Activated naive CD8-positive, alpha-beta T cell treated with anti-CD3 and anti-CD28 coated beads, Interleukin-2, amount 50 U/mL, for 24 hours (primary cell): ENCODE measurements around the gene TMEM44.
"Not testable (repeated sequence)": the region's sequence is repeated elsewhere in the genome, so short reads cannot be mapped to it uniquely, and the experiment has no call there.

Experiments used
- ATAC-seq: fragments of 150-1000 bp; cut with Tn5 transposase; one replicate; pipeline ENCODE4 v1.10.0; 2021
- DNase-seq: peaks from one replicate; pipeline ENCODE4 v3.0.0; 2021
- H3K27ac Mint-ChIP-seq: one replicate; pipeline ENCODE4 v1.8.0; 2021; ENCODE audit warnings: mild to moderate bottlenecking, mixed read lengths
- H3K27me3 Mint-ChIP-seq: one replicate; pipeline ENCODE4 v1.8.0; 2021; ENCODE audit warnings: mixed read lengths
- H3K36me3 Mint-ChIP-seq: one replicate; pipeline ENCODE4 v1.8.0; 2021; ENCODE audit warnings: low read depth, mixed read lengths
- H3K4me1 Mint-ChIP-seq: one replicate; pipeline ENCODE4 v1.8.0; 2021; ENCODE audit warnings: mixed read lengths
- H3K4me3 Mint-ChIP-seq: one replicate; pipeline ENCODE4 v1.8.0; 2021; ENCODE audit warnings: mild to moderate bottlenecking, moderate library complexity, mixed read lengths
- H3K9me3 Mint-ChIP-seq: one replicate; pipeline ENCODE4 v1.8.0; 2021; ENCODE audit warnings: mixed read lengths

TMEM44 gene

GRCh38 chr3:194609601-194610000, 23.6 kb downstream of the TMEM44 start:
- Mint-ChIP-seq H3K4me1 (no peaks in the 10 kb centered on the region), H3K27me3 (no peaks in the 10 kb centered on the region), H3K4me3 (no peak overlapping the region), H3K27ac (no peak overlapping the region), H3K9me3 (no peaks in the 10 kb centered on the region), H3K36me3 (no peaks in the 10 kb centered on the region)
- DNase-seq (no peak), ATAC-seq (no peak)

- no peaks in the 10 kb centered on the region for H3K27me3 Mint-ChIP-seq
These were observed 24.2 kb downstream of the TMEM44 start for GRCh38 chr3:194608981-194609380.

GRCh38 chr3:194607592-194608389, 25.4 kb downstream of the TMEM44 start:
- Mint-ChIP-seq H3K9me3 (no peaks in the 10 kb centered on the region), H3K4me1 (no peaks in the 10 kb centered on the region), H3K27me3 (no peaks in the 10 kb centered on the region), H3K36me3 (no peaks in the 10 kb centered on the region), H3K4me3 (no peak overlapping the region), H3K27ac (no peak overlapping the region)
- DNase-seq (no peak), ATAC-seq (no peak)

More at GRCh38 chr3:194608981-194609380, 24.2 kb downstream of the TMEM44 start:
- no peak overlapping the region for H3K27ac Mint-ChIP-seq
- no peaks in the 10 kb centered on the region for H3K36me3 Mint-ChIP-seq
- no peak overlapping the region for H3K4me3 Mint-ChIP-seq
- H3K4me1 Mint-ChIP-seq, result no peaks in the 10 kb centered on the region
- ATAC-seq (no peak), DNase-seq (no peak)
- no peaks in the 10 kb centered on the region for H3K9me3 Mint-ChIP-seq

- no peak for DNase-seq
- Mint-ChIP-seq H3K9me3 (no peaks in the 10 kb centered on the region), H3K4me3 (no peak overlapping the region), H3K4me1 (no peaks in the 10 kb centered on the region), H3K27ac (no peak overlapping the region), H3K36me3 (no peaks in the 10 kb centered on the region), H3K27me3 (no peaks in the 10 kb centered on the region)
- no peak for ATAC-seq
These were observed 26.3 kb downstream of the TMEM44 start for GRCh38 chr3:194606941-194607340.

- no peak overlapping the region for H3K27ac Mint-ChIP-seq
- no peak overlapping the region for H3K4me3 Mint-ChIP-seq
- H3K36me3 Mint-ChIP-seq, result no peaks in the 10 kb centered on the region
- H3K4me1 Mint-ChIP-seq, result no peaks in the 10 kb centered on the region
- no peaks in the 10 kb centered on the region for H3K9me3 Mint-ChIP-seq
- no peak for ATAC-seq
- DNase-seq, result no peak
- H3K27me3 Mint-ChIP-seq, result no peaks in the 10 kb centered on the region
These were observed 27.1 kb downstream of the TMEM44 start for GRCh38 chr3:194606163-194606562.

GRCh38 chr3:194605314-194605713, 27.9 kb downstream of the TMEM44 start:
- not testable (repeated sequence) for H3K9me3 Mint-ChIP-seq, H3K27me3 Mint-ChIP-seq, H3K4me3 Mint-ChIP-seq, ATAC-seq, H3K36me3 Mint-ChIP-seq, DNase-seq, H3K27ac Mint-ChIP-seq, H3K4me1 Mint-ChIP-seq

- no peak for DNase-seq
These were observed 28.4 kb downstream of the TMEM44 start for GRCh38 chr3:194604837-194605236.

GRCh38 chr3:194604126-194604525, 29.1 kb downstream of the TMEM44 start:
- DNase-seq (no peak), ATAC-seq (no peak)
- no peaks in the 10 kb centered on the region for H3K4me1 Mint-ChIP-seq
- H3K27me3 Mint-ChIP-seq, result no peaks in the 10 kb centered on the region
- no peak overlapping the region for H3K27ac Mint-ChIP-seq
- H3K4me3 Mint-ChIP-seq, result no peak overlapping the region
- H3K36me3 Mint-ChIP-seq, result no peaks in the 10 kb centered on the region
- H3K9me3 Mint-ChIP-seq, result no peaks in the 10 kb centered on the region

More at GRCh38 chr3:194604837-194605236, 28.4 kb downstream of the TMEM44 start:
- ATAC-seq, result no peak
- no peaks in the 10 kb centered on the region for H3K4me1 Mint-ChIP-seq
- H3K27ac Mint-ChIP-seq, result no peak overlapping the region
- no peaks in the 10 kb centered on the region for H3K36me3 Mint-ChIP-seq
- H3K27me3 Mint-ChIP-seq, result no peaks in the 10 kb centered on the region
- H3K9me3 Mint-ChIP-seq, result no peaks in the 10 kb centered on the region
- H3K4me3 Mint-ChIP-seq, result no peak overlapping the region

GRCh38 chr3:194602669-194603171, 30.5 kb downstream of the TMEM44 start:
- Mint-ChIP-seq H3K4me1 (no peaks in the 10 kb centered on the region), H3K27ac (no peak overlapping the region), H3K4me3 (no peak overlapping the region), H3K9me3 (no peaks in the 10 kb centered on the region), H3K27me3 (no peaks in the 10 kb centered on the region), H3K36me3 (no peaks in the 10 kb centered on the region)
- no peak for ATAC-seq
- no peak for DNase-seq

GRCh38 chr3:194598771-194599557, 34.3 kb downstream of the TMEM44 start:
- Mint-ChIP-seq H3K27me3 (no peaks in the 10 kb centered on the region), H3K9me3 (no peaks in the 10 kb centered on the region), H3K36me3 (no peaks in the 10 kb centered on the region), H3K27ac (no peak overlapping the region), H3K4me1 (peaks cover 4% of the 10 kb centered on the region), H3K4me3 (no peak overlapping the region)
- ATAC-seq (no peak), DNase-seq (no peak)

- ATAC-seq (no peak), DNase-seq (no peak)
- Mint-ChIP-seq H3K4me3 (no peak overlapping the region), H3K27me3 (no peaks in the 10 kb centered on the region), H3K36me3 (no peaks in the 10 kb centered on the region), H3K9me3 (no peaks in the 10 kb centered on the region), H3K4me1 (peaks cover 4% of the 10 kb centered on the region), H3K27ac (no peak overlapping the region)
These were observed 36.3 kb downstream of the TMEM44 start for GRCh38 chr3:194596906-194597305.

- peaks cover 3% of the 10 kb centered on the region for H3K36me3 Mint-ChIP-seq
- ATAC-seq (no peak), DNase-seq (no peak)
- H3K27me3 Mint-ChIP-seq, result no peaks in the 10 kb centered on the region
- H3K4me3 Mint-ChIP-seq, result no peak overlapping the region
- H3K4me1 Mint-ChIP-seq, result peaks cover 4% of the 10 kb centered on the region
- H3K27ac Mint-ChIP-seq, result no peak overlapping the region
- no peaks in the 10 kb centered on the region for H3K9me3 Mint-ChIP-seq
These were observed 40.1 kb downstream of the TMEM44 start for GRCh38 chr3:194592798-194593752.

- no peak for ATAC-seq
- peaks cover 25% of the 10 kb centered on the region for H3K4me1 Mint-ChIP-seq
- H3K9me3 Mint-ChIP-seq, result peaks cover 18% of the 10 kb centered on the region
- H3K36me3 Mint-ChIP-seq, result peaks cover 22% of the 10 kb centered on the region
- DNase-seq, result no peak
- no peak overlapping the region for H3K27ac Mint-ChIP-seq
- H3K4me3 Mint-ChIP-seq, result no peak overlapping the region
- no peaks in the 10 kb centered on the region for H3K27me3 Mint-ChIP-seq
These were observed 44.5 kb downstream of the TMEM44 start for GRCh38 chr3:194588741-194589140.

GRCh38 chr3:194588236-194588635, 45.0 kb downstream of the TMEM44 start:
- Mint-ChIP-seq H3K4me1 (peaks cover 27% of the 10 kb centered on the region), H3K27ac (no peak overlapping the region), H3K36me3 (peaks cover 22% of the 10 kb centered on the region), H3K4me3 (no peak overlapping the region), H3K27me3 (no peaks in the 10 kb centered on the region), H3K9me3 (peaks cover 18% of the 10 kb centered on the region)
- no peak for ATAC-seq
- DNase-seq, result no peak
